Measurements from ENCODE around the gene CBX2.

CBX2 gene

GRCh38 chr17:79831265-79832217, 53.6 kb downstream of the CBX2 start:
- DNase-seq, result no peak

GRCh38 chr17:79832218-79833109, 54.5 kb downstream of the CBX2 start:
- no peak for DNase-seq

GRCh38 chr17:79833110-79833450, 55.1 kb downstream of the CBX2 start:
- DNase-seq, result no peak

DNA sequence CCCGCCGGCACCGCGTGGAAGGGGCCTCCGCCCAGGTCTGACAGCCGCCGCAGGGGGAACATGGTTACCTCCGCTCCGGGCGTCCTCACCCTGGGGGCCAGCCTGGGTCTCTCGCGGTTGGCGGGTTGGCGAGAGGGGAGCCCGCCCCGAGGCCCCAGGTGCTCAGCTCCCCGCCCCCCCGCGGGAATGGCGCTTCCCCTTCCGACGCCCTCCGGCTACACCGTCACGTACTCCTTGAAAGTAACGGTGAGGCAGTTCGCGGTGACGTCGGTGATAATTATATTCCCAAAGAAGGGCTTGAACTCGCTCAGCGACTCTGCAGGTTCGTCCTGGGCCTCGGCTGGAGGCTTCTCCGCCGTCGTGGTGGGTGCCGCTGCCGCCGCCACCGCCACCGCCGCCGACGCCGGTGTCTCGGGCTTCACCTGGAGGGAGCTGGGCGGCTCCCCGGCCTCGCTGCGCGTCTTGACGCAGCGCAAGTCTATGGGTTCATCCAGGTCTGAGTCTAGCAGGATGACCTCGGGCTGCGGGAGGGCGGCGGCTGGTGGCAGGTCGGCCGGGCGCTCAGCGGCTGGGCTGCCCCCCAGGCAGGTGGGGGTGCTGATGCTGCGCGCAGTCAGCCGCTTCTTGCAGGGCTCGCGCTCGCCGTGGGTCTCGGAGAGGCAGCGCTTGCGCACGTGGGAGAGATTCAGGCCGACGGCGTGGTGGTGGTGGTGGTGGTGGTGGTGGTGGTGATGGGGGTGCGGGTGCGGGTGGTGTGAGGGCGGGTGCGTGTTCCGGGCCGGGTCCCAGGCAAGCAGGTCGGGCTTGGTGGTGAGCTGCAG, 56.0 kb downstream of the CBX2 start:
- no peak for DNase-seq

- no peak for DNase-seq
Observed at GRCh38 chr17:79834565-79835469, 56.9 kb downstream of the CBX2 start.

- no peak for DNase-seq
Observed at GRCh38 chr17:79835470-79835899, 57.5 kb downstream of the CBX2 start.

DNA sequence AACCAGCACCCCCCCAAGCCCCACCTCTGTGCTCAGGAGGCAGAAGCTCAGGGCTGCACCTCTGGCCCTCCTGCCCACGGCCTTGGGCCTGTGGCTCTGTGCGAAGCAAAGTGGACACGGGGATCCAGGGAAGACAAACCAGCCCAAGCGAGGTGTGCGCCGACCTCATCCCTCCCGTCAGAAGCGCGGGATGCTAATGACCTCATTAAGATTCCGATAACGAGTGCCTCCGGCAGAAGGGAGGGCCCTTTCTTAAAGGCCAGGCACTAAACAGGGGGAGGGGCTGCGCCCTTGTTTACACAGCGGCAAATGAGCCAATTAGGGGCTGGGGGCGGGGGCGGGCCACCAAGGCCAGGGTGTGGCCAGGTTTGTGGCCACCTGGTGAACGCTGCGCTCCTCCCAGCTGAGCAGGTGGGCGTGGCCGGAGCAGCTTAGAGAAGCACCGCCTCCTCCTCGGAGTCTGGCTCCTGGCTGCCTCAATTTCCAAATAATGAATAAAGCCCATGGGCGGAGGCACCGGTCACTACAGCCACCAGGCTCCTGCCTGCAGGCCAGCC, 58.1 kb downstream of the CBX2 start:
- no peak for DNase-seq

DNA sequence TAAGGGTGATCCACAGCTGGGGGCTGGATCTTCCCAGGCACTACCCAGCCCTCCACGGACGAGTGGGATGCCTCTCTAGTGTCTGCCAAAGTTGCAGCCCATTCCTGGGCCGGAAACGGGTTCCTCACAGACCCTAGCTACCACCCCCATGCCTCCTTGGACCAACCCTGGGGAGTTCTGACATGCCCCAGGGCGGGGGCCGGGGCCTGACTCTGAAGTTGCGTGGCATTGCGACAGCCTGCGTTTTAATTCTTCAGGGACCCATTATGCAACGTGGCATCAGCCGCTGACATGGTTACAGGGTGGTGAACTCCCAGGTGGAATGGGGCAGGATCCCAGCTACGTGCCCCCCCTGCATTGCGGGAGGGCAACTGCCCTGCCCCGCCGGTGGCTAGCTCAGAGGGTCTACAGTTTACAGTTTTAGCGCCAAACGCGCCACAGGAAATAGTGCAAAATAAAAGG, 58.6 kb downstream of the CBX2 start:
- no peak for DNase-seq

DNA sequence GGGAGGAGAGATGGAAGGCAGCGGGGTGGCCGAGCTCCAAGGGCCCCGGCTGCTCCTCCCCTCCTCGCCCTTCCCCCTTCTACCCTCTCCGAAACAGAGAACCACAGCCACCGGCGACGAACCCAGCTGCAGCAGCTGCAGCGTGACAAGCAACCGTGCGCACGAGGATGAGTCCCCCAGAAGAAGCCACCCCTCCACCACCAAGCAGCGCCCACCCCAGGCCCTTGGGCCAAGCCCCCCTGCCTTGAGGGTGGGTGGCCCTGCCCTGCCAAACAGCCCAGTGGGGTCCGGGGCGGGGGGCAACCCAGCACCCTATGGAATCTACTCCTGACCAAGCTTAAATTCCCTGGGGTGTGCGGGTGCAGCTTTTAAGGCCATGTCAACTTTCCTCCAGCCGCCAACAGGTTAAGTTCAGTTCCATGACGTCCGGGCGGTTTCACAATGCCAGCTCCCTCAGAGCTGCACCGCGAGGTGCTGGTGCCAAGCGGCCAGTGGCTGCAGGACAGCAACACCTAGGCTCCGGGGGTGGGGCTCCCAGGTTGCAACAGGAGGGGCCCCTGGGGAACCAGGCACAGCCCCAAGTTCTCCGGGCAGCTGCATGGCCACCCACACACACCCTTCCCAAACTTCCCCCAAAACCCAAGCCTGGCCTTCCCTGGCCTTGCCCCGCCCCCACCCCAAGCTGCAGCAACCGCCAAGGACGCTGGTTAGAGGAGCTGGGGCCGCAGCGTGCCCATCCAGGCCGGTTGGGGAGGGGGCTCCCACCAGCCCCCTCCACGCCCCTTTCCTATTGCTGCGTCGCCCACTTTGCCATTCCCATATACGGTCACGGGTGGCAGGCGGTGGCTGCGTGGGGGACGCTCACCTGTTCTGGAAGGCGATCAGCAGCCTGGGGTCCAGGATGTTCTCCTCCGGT, 59.3 kb downstream of the CBX2 start:
- no peak for DNase-seq
